DMS 273 (cell line): ENCODE data around the gene CNPY3.
"Not testable (repeated sequence)": the region's sequence is repeated elsewhere in the genome, so short reads cannot be mapped to it uniquely, and the experiment has no call there.

Source experiments
- DNase-seq: peaks from one replicate; lab custom pipeline; 2025; ENCODE audit not compliant: unreplicated experiment; lab: John Stamatoyannopoulos, UW

The CNPY3 gene

GRCh38 chr6:42914546-42914945 is 14.7 kb upstream of the CNPY3 start:
- peak; percentile 30 for DNase-seq

DNA sequence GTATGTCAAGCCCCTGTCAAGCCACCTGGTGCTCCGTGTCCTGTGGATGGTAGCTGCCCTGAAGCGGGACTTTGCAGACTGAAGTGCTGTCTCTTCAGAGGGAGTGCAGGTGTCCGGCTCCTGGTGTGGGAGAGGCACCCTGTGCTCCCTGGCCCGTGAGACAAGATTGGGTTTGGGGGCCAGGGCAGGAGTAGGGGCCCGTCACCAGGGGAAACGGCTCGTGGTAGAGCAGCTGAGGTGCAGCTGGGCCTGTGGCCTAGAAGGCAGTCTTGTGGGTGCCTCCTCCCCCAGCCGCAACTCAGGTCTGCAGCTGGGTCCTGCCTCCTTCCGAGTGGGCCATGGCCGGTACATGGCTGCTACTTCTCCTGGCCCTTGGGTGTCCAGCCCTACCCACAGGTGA is 13.5 kb upstream of the CNPY3 start, which contains the start of gene PTCRA:
PTCRA (plus strand) TSS at position 322 of the 400 bp plus-strand sequence; CDS start at position 339, 17 bp downstream.
- DNase-seq: no peak

- DNase-seq: no peak
Measured at GRCh38 chr6:42916288-42916687, 13.0 kb upstream of the CNPY3 start.

DNA sequence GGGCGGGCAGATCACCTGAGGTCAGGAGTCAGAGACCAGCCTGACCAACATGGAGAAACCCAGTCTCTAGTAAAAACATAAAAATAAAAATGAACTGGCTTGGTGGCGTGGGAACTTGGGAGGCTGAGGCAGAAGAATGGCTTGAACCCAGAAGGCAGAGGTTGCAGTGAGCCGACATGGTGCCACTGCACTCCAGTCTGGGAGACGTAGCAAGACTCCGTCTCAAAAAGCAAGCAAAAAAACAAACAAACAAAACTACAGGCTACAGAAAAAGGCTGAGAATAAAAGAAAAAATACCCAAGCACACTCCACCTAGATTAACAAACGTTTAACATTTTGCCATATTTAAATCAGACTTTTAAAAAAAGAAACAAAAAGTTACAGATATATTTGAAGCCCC is 7.5 kb upstream of the CNPY3 start:
- DNase-seq: no peak

DNA sequence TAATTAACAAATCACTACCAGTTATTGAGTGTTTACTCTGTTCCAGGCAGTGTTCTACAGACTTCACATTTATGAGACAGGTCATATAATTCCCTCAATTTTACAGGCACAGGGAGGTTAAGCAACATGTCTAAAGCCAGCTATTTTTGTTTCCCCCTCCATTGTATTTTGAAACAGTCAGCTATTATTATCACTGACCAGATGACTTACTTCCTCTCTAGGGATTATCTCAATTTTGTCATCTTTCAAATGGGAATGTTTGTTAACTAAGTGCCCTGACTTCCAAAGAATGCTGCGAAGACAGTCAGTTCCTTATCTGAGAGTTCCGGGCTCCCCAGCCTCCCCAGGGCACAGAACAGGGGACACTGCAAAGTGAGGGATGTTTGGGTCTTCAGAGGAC is 5.6 kb upstream of the CNPY3 start:
- DNase-seq: no peak

DNA sequence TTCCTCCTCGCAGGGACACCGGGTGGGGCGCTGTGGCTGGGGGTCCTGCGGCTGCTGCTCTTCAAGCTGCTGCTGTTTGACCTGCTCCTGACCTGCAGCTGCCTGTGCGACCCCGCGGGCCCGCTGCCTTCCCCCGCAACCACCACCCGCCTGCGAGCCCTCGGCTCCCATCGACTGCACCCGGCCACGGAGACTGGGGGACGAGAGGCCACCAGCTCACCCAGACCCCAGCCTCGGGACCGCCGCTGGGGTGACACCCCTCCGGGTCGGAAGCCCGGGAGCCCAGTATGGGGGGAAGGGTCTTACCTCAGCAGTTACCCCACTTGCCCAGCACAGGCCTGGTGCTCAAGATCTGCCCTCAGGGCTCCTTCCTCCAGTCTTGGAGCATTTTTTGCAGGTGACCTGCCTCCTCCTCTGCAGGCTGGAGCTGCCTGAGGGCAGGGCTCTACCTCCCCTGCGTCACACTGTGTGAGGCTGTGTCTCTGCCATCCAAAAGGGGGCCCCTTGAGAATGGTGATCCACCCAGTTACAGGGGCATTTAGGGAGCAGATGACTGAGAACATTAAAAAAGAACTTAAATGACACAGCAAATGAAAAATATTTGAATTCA is 3.9 kb upstream of the CNPY3 start:
- no peak for DNase-seq

DNA sequence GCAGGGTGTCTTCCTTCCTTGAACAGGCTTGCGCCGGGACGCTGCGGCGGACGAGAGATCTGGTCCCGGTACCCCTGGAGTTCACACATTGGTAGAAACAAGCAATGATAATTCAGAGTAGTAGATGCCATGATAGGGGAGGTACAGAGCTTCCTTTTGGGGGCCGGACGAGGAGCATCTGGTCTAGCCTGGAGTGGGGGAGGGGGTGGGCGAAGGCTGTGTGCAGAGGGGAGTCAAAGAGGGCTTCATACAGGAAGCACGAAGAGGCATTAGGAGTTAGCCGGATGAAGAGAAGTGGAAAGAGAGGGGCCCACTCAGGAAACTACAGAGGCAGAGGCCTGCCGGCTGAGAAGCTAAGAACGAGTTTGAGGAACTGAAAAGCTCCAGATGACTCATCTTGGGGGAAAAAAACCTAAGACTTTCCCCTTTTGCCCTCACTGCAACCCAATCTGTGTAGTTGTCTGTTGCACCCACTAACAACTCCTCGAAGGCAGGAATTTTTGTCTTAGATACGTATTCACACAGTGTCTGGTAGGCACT is 611 bp downstream of the CNPY3 start:
- DNase-seq: peak; percentile 86

GRCh38 chr6:42932412-42932811 is 3.1 kb downstream of the CNPY3 start:
- no peak for DNase-seq

GRCh38 chr6:42933205-42933604 is 3.9 kb downstream of the CNPY3 start:
- no peak for DNase-seq

- DNase-seq: no peak
Measured at GRCh38 chr6:42935322-42935721, 6.0 kb downstream of the CNPY3 start.

DNA sequence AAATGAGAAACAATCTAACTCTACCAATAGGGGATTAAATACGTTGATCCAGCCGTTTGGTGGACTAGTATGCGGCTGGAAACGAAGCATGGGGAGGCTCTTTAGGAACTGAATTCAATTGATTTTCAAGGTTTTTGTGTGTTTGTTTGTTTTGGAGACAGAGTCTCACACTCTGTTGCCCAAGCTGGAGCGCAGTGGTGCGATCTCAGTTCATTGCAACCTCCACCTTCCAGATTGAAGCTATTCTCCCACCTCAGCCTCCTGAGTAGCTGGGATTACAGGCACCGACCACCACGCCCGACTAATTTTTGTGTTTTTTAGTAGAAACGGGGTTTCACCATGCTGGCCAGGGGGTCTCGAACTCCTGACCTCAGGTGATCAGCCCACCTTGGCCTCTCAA is 7.1 kb downstream of the CNPY3 start:
- no peak for DNase-seq

DNA sequence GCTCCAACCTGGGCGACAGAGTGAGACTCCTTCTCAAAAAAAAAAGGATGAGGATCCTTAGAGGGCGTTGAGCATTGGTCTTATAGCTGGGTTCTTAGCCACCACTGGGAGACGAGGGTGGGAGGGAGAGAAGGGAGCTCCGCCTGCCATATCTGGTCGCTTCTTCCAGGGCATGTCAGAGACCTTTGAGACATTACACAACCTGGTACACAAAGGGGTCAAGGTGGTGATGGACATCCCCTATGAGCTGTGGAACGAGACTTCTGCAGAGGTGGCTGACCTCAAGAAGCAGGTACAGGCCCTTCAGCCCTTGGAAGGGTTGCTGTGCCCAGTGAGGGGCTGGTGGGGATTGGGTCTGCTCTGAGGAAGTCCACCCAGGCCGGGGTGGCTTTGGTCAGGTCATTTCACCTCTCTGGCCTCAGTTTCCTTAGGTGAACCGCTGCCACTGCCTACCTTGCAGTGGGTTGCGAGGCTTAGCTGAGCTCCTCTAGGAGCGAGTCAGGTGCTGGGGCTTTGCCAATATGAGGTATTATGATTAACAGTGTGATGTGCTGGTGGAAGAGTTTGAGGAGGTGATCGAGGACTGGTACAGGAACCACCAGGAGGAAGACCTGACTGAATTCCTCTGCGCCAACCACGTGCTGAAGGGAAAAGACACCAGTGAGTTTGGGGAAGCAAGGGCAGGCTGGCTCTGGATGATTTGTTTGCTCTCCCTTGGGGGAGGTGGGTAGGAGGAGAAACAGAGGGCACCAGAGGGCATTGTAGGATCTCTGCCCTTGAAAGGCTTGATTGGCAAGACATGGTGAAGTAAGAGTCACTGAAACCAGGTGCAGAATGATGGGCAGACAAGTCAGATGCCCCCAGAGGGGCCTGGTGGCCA is 8.5 kb downstream of the CNPY3 start:
- DNase-seq: no peak

DNA sequence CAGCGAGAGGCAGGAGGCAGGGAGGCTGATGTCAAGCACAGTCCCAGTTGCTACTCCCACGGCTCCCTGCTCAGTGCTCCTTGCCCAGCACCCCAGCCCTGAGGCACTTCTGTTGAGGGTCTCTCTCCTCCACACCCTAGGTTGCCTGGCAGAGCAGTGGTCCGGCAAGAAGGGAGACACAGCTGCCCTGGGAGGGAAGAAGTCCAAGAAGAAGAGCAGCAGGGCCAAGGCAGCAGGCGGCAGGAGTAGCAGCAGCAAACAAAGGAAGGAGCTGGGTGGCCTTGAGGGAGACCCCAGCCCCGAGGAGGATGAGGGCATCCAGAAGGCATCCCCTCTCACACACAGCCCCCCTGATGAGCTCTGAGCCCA is 9.1 kb downstream of the CNPY3 start:
- DNase-seq: no peak

DNA sequence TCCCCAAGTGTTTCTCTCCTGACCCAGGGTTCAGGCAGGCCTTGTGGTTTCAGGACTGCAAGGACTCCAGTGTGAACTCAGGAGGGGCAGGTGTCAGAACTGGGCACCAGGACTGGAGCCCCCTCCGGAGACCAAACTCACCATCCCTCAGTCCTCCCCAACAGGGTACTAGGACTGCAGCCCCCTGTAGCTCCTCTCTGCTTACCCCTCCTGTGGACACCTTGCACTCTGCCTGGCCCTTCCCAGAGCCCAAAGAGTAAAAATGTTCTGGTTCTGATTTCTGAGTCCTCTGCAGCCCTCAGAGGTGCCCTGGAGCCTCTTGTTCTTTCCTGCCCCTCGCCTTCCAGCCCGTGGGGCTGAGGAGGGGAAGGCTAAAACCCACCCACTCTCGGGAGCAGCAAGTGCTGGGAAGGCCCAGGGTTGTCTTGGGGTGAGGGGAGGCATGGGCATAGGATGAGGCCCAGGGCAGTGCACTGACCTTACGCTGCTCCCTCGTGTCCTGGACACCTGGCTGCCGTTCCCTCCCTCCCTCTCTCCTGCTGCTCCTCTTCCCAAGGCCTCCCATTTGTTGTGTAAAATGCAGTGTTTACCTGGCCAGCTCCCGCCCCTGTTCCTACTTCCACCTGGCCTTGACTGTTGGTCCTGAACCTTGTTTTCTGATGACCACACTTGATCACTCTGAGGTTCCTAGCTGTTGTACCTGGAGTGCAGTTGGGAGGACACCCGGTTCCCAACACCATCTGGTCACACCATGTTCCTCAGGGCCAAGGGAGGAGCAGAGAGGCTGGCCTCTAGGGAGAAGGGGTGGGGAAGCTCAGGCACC is 9.9 kb downstream of the CNPY3 start:
- peak; percentile 31 for DNase-seq

DNA sequence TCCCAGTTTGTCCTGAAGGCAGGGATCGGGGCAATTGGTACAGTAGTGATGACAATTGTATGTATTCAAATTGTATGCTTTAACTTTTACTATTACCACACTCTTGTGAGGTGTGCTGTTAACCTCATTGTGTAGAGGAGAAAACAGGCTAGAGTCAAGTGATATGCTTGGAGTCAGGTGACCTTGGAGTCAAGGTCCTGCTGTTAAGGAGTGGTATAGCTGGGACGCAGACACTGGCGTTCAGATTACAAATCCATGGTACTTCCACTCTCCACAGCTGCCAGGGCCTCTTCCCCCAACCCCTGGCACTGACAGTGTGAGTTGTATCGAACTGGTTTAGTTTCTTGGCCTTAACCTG is 10.5 kb downstream of the CNPY3 start:
- DNase-seq: no peak

DNA sequence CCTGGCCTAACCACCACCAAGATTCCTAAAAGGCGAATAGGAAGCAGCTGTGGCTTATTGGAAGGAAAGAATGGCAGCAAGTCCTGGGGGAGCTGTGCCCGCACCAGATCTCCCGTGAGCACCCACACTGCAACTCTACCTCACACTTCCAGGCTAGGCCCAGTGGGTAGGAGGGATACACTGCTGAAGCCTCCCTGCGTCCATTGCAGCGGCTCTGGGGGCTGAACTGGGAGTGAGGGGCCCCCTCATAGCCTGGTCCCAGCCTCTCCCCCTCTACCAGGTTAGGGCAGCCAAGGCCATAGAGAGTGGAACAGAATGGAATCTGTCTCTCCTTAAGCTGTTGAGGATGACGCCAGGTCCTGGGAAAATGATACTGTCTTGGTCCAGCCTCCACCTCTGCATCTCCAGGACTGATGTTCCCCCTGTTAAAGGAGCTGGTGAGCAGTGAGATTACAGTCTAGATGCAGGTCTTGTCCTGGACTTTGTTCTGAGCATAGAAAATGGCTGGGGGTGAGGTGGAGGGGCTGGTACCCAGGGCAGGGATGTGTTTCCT is 11.3 kb downstream of the CNPY3 start:
- no peak for DNase-seq

GRCh38 chr6:42941356-42941755 is 12.1 kb downstream of the CNPY3 start:
- not testable (repeated sequence) for DNase-seq

DNA sequence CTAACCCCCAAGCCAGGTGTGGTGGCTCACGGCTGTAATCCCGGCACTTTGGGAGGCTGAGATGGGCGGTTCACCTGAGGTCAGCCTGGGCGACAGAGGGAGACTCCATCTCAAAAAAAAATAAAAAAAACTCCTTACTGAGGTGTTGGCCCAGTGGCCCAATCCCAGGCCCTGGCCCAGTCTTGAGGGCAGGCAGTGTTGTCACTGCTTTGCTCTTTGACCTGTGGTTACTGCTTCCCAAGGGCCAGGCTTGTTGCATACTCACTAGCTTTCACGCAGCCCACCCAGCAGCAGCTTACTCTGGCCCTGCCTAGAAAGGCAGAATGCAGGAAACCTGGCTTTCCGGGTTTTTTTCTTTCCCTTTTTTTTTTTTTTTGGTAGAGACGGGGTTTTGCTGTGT is 13.2 kb downstream of the CNPY3 start:
- DNase-seq: no peak

GRCh38 chr6:42947950-42948349 is 18.7 kb downstream of the CNPY3 start:
- no peak for DNase-seq

- no peak for DNase-seq
Measured at GRCh38 chr6:42952389-42952788, 23.1 kb downstream of the CNPY3 start.

DNA sequence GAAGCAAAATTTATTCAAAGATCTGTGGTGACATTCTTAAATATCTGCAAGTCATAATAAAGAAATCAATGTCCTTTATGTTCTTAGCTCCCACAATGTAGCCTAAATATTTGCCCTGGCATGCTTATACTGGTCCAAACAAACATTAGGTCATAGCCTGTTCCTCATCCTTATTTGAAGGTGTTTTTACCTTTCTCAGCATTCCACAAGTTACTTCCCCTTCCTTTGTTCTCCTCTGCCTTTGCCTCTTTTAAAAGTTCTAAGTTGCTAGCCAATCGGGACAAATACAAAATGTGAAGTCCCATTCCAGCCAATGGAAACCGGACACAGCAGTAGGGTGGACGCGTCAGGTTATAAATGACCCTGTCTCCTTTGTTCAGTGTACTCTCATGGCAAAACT is 25.1 kb downstream of the CNPY3 start:
- not testable (repeated sequence) for DNase-seq
